Measurements from ENCODE around the gene XXYLT1.

Gene XXYLT1

DNA sequence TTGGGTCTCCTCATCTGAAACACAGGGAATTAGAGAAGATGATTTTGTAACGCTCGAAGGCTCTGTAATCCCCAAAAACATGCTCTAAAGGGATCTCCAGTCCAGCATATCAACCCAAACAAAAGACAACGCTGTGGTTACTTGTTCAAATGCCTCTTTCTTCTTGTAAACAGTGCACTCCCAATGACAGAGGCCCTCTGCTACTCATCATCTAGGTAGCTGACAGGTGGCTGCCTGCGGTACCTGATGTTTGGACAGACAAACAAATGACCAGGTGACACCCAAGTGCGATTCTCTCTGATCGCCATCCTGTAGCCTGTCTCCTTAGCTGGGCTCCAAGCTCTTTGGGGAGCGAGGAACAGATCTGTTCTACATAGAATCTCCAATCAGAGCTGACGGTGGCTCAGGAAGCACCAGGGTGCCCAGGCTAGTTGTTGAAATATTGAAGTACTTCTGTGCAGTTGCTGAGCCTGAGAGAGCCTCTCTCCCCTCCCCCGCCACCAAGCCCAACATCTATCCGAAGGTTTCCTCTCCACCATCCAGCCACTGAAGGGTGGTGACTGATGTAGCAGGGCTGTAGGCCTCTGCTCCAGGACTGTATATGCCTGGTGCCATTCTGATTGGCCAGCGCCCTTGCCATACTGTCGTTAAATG is 238.7 kb downstream of the XXYLT1 start:
- Histone ChIP-seq H3K4me1 (ENCODE audit: control insufficient read depth in 1 of 2, insufficient read depth in 2 of 2, low read length in 2 of 2) (no peaks in the 10 kb centered on the region), H3K36me3 (ENCODE audit: control insufficient read depth in 1 of 2, insufficient read depth in 2 of 2, low read length in 2 of 2) (no peaks in the 10 kb centered on the region), H3K27me3 (ENCODE audit: low read depth, low read length) (no peaks in the 10 kb centered on the region), H3K9me3 (ENCODE audit: control insufficient read depth in 1 of 2, low read length in 2 of 2) (no peaks in the 10 kb centered on the region), H3K4me3 (ENCODE audit: low read depth in 1 of 2, low read length in 2 of 2) (no peak overlapping the region), H3K27ac (ENCODE audit: low read length) (no peak overlapping the region)

DNA sequence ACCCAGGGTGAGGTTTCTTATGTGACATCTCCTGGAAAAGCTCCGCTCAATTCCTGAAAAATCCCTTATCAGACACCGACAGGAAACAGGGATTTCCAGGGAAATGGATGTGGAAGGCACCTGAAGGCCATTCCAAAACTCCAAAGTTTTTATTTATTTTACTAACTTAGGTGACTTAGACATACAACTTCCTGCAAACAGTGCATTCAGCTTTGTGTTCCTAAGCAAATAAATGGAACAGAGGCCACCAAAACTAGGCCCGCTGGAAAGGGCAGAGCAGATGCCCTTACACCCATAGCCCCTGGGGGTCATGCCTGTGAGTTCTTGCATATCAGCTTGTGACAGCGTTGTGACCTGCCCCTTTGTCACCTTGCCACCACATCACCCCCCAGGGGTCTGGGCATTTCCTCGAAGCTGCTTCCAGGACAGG is 239.4 kb downstream of the XXYLT1 start:
- Histone ChIP-seq H3K9me3 (ENCODE audit: control insufficient read depth in 1 of 2, low read length in 2 of 2) (no peaks in the 10 kb centered on the region), H3K36me3 (ENCODE audit: control insufficient read depth in 1 of 2, insufficient read depth in 2 of 2, low read length in 2 of 2) (no peaks in the 10 kb centered on the region), H3K27ac (ENCODE audit: low read length) (no peak overlapping the region), H3K4me1 (ENCODE audit: control insufficient read depth in 1 of 2, insufficient read depth in 2 of 2, low read length in 2 of 2) (no peaks in the 10 kb centered on the region), H3K27me3 (ENCODE audit: low read depth, low read length) (no peaks in the 10 kb centered on the region), H3K4me3 (ENCODE audit: low read depth in 1 of 2, low read length in 2 of 2) (no peak overlapping the region)

DNA sequence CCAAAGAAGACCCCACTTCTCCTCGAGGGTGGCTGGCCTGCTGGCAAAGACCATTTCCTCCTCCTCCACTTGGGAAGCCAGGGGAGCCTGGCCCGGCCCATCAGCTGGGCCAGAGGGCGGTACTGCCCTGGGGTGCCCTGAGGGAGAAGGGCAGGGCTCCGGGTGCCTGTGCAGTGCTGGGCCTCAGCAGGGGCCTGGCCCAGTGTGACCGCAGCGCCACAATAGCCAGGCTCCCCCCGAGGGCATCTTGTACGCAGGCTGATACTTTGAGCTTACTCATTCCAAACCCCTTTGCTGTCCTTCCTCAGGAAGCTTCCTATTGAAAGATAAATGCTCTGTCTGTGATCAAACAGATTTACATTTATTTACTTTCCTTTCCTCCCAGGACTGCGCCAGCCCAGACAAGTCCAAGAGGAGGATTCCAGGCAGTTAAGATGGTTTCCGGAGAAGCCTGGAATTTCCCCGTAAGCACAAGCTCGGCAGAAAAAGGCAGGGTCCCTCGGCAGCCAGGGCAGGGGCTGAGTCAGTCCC is 240.1 kb downstream of the XXYLT1 start:
- H3K4me1 ChIP-seq (ENCODE audit: control insufficient read depth in 1 of 2, insufficient read depth in 2 of 2, low read length in 2 of 2) = no peaks in the 10 kb centered on the region
- H3K27me3 ChIP-seq (ENCODE audit: low read depth, low read length) = no peaks in the 10 kb centered on the region
- H3K36me3 ChIP-seq (ENCODE audit: control insufficient read depth in 1 of 2, insufficient read depth in 2 of 2, low read length in 2 of 2) = no peaks in the 10 kb centered on the region
- H3K9me3 ChIP-seq (ENCODE audit: control insufficient read depth in 1 of 2, low read length in 2 of 2) = no peaks in the 10 kb centered on the region
- no peak overlapping the region for H3K27ac ChIP-seq (ENCODE audit: low read length)
- H3K4me3 ChIP-seq (ENCODE audit: low read depth in 1 of 2, low read length in 2 of 2) = no peak overlapping the region

DNA sequence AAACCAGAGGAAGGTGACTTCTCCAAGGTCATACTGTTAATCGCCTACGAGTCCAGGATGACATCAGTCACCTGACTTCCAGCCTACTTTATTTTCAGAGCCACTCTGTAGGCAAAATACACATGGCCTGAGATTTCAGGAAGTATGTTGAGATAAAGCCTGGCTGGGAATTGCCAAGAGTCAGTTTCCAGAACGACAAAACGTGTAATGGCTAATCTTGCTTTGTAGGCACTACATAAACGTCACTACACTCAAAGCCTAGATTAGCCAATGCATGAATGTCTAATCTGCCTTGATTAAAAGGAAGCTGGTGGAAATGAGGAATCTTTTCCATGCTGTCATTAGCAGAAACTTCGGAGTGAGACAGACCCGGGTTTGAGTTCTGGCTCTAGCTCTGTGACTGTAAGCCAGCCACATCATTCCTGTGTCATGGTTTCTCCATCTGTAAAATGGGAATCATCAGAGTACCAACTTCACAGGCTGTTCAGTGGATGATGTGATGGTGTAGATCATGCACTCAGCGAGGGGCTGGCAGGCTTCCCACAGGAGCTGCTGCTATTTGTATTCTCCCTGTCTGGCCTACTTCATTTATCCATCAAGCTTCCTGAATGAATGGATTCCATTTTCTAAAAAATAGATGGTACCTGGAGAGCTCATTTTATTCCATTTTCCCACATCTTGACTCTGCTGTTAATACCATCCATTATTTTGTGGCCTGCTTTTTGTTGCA is 241.9 kb downstream of the XXYLT1 start:
- Histone ChIP-seq H3K27ac (ENCODE audit: low read length) (no peak overlapping the region), H3K4me1 (ENCODE audit: control insufficient read depth in 1 of 2, insufficient read depth in 2 of 2, low read length in 2 of 2) (no peaks in the 10 kb centered on the region), H3K4me3 (ENCODE audit: low read depth in 1 of 2, low read length in 2 of 2) (no peak overlapping the region), H3K27me3 (ENCODE audit: low read depth, low read length) (no peaks in the 10 kb centered on the region), H3K36me3 (ENCODE audit: control insufficient read depth in 1 of 2, insufficient read depth in 2 of 2, low read length in 2 of 2) (no peaks in the 10 kb centered on the region), H3K9me3 (ENCODE audit: control insufficient read depth in 1 of 2, low read length in 2 of 2) (no peaks in the 10 kb centered on the region)

DNA sequence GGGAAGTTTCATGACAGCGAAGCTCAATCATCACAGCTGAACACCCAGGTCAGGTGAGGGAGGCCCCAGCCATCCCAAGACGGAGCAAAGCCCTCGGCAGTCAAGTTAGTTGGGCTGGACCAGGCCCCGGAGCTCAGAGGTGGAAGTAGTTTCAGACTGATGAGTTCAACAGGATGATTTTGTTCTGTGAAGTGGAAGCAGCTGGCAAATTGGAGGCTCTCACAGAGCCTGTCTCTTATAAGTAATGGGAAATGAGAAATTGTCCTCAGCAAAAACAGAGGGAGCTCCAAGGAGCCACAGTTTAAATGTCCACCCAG is 245.1 kb downstream of the XXYLT1 start:
- Histone ChIP-seq H3K27ac (ENCODE audit: low read length) (no peak overlapping the region), H3K4me3 (ENCODE audit: low read depth in 1 of 2, low read length in 2 of 2) (no peak overlapping the region), H3K9me3 (ENCODE audit: control insufficient read depth in 1 of 2, low read length in 2 of 2) (no peaks in the 10 kb centered on the region), H3K27me3 (ENCODE audit: low read depth, low read length) (no peaks in the 10 kb centered on the region), H3K4me1 (ENCODE audit: control insufficient read depth in 1 of 2, insufficient read depth in 2 of 2, low read length in 2 of 2) (no peaks in the 10 kb centered on the region), H3K36me3 (ENCODE audit: control insufficient read depth in 1 of 2, insufficient read depth in 2 of 2, low read length in 2 of 2) (no peaks in the 10 kb centered on the region)

DNA sequence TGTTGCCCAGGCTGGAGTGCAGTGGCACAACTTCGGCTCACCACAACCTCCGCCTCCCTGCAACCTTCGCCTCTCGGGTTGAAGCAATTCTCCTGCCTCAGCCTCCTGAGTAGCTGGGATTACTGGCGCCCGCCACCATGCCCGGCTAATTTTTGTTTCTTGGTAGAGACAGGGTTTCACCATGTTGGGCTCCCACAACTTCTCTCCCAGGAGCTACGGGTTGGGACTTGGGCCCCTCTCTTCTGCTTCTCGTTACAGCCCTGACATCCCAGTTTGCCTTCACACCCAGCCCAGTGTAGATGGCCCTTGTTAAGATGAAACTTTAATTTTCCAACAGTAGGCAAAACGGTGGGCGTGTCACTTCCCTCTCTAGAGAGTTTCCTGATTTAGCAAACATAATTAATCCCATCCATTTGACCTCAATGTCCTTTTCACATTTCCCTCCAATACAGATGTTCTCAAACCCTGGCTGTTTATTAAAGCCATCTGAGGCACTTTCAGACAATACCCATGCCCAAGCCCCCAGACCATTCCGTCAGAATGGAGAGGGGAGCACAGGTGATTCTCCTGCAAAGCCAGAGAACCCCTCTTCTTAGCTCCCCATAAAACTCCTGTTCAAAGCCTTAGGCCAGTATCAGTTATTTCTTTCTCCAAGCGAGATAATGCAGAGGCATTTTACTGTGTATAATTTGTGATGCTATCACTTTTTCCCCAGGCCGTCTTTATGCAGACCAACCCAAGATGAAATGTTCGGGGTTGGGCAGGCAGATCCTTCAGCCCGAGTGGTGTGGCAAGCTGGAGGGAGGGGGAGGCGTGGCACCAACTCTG is 245.7 kb downstream of the XXYLT1 start:
- H3K36me3 ChIP-seq (ENCODE audit: control insufficient read depth in 1 of 2, insufficient read depth in 2 of 2, low read length in 2 of 2) = no peaks in the 10 kb centered on the region
- peaks cover 0 to 4% of the 10 kb centered on the region in 2 donors for H3K9me3 ChIP-seq (ENCODE audit: control insufficient read depth in 1 of 2, low read length in 2 of 2)
- H3K4me3 ChIP-seq (ENCODE audit: low read depth in 1 of 2, low read length in 2 of 2) = no peak overlapping the region
- H3K4me1 ChIP-seq (ENCODE audit: control insufficient read depth in 1 of 2, insufficient read depth in 2 of 2, low read length in 2 of 2) = no peaks in the 10 kb centered on the region
- H3K27me3 ChIP-seq (ENCODE audit: low read depth, low read length) = no peaks in the 10 kb centered on the region
- no peak overlapping the region for H3K27ac ChIP-seq (ENCODE audit: low read length)

DNA sequence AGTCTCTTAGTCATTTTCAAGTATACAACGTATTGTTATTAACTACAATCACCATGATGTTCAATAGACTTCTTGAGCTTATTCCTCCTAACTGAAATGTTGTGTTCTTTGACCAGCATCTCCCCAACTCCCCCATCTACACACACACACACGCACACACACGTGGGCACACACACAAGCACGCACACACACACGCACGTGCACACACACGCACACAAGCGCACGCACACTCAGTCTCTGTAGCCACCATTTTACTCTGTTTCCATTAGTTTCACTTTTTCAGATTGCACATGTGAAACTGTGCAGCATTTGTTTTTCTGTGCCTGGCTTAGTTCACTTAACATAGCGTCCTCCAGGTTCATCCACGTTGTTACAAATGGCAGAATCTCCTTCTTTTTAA is 247.0 kb downstream of the XXYLT1 start:
- no peak overlapping the region for H3K4me3 ChIP-seq (ENCODE audit: low read depth in 1 of 2, low read length in 2 of 2)
- no peaks in the 10 kb centered on the region for H3K36me3 ChIP-seq (ENCODE audit: control insufficient read depth in 1 of 2, insufficient read depth in 2 of 2, low read length in 2 of 2)
- no peaks in the 10 kb centered on the region for H3K27me3 ChIP-seq (ENCODE audit: low read depth, low read length)

DNA sequence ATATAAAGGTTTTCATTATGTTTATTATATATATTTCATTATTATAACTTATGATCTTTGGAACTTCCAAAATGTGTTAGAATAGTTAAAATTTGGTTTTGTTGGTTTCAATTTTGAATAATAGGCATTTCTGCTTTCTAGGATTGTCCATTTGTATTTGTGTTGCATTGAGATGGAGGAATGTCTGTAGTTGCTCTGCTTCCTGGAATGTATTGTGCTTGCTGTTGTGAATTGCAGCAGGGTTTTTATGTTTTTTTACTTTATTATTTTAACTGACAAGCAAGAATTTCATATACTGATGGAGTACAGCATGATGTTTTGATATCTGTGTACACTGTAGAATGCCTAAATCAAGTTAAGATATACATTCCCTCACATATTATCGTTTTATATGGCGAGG is 247.4 kb downstream of the XXYLT1 start:
- Histone ChIP-seq H3K9me3 (ENCODE audit: control insufficient read depth in 1 of 2, low read length in 2 of 2) (peaks cover 0 to 5% of the 10 kb centered on the region in 2 donors), H3K4me3 (ENCODE audit: low read depth in 1 of 2, low read length in 2 of 2) (no peak overlapping the region), H3K36me3 (ENCODE audit: control insufficient read depth in 1 of 2, insufficient read depth in 2 of 2, low read length in 2 of 2) (no peaks in the 10 kb centered on the region), H3K27me3 (ENCODE audit: low read depth, low read length) (no peaks in the 10 kb centered on the region), H3K4me1 (ENCODE audit: control insufficient read depth in 1 of 2, insufficient read depth in 2 of 2, low read length in 2 of 2) (no peaks in the 10 kb centered on the region), H3K27ac (ENCODE audit: low read length) (no peak overlapping the region)

More for the DNA sequence above, 247.0 kb downstream of the XXYLT1 start:
- Histone ChIP-seq H3K27ac (ENCODE audit: low read length) (no peak overlapping the region), H3K4me1 (ENCODE audit: control insufficient read depth in 1 of 2, insufficient read depth in 2 of 2, low read length in 2 of 2) (no peaks in the 10 kb centered on the region), H3K9me3 (ENCODE audit: control insufficient read depth in 1 of 2, low read length in 2 of 2) (peaks cover 0 to 5% of the 10 kb centered on the region in 2 donors)

DNA sequence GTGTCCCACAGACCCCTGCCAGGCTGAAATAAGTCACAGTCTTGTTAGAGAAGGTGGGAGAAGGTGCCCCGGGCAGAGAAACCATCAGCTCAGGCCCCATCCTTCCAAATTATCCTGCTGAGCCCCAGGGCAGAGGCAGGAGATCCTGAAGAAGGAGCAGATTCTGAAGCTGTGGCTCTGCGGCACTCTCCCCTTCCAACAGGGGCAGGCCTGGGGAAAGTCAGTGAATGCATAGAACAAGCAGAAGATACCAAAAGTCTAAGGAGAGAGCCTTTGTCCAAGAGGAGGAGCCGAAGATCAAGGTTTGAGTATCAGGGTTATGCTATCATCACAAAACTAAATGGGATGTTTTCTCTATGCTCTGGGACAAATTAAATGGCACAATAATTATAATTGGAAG is 249.3 kb downstream of the XXYLT1 start:
- H3K4me3 ChIP-seq (ENCODE audit: low read depth in 1 of 2, low read length in 2 of 2) = no peak overlapping the region
- no peaks in the 10 kb centered on the region for H3K27me3 ChIP-seq (ENCODE audit: low read depth, low read length)

DNA sequence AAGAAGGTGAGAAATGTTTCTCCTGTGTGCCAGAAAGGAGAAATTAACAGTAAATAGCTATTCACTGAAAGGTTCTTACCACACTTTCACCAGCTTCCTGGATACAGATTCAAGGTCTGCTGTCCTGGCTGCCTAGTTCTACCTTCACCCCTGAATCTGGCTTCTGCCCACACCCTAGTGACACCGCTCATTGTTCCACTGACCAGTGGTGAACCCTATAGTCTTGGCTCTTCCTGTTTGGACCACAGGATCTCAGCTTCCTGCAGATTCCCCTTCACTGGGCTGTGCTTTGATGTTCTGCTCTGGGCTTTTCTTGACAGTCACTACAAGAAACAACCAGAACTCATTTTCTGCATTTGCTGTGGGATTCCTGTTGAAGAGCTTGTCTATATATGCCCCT is 250.0 kb downstream of the XXYLT1 start:
- Histone ChIP-seq H3K4me3 (ENCODE audit: low read depth in 1 of 2, low read length in 2 of 2) (no peak overlapping the region), H3K4me1 (ENCODE audit: control insufficient read depth in 1 of 2, insufficient read depth in 2 of 2, low read length in 2 of 2) (no peaks in the 10 kb centered on the region), H3K27ac (ENCODE audit: low read length) (no peak overlapping the region), H3K27me3 (ENCODE audit: low read depth, low read length) (no peaks in the 10 kb centered on the region), H3K9me3 (ENCODE audit: control insufficient read depth in 1 of 2, low read length in 2 of 2) (peaks cover 0 to 5% of the 10 kb centered on the region in 2 donors), H3K36me3 (ENCODE audit: control insufficient read depth in 1 of 2, insufficient read depth in 2 of 2, low read length in 2 of 2) (no peaks in the 10 kb centered on the region)

More for the DNA sequence above, 249.3 kb downstream of the XXYLT1 start:
- no peaks in the 10 kb centered on the region for H3K4me1 ChIP-seq (ENCODE audit: control insufficient read depth in 1 of 2, insufficient read depth in 2 of 2, low read length in 2 of 2)
- H3K36me3 ChIP-seq (ENCODE audit: control insufficient read depth in 1 of 2, insufficient read depth in 2 of 2, low read length in 2 of 2) = no peaks in the 10 kb centered on the region
- H3K27ac ChIP-seq (ENCODE audit: low read length) = no peak overlapping the region
- H3K9me3 ChIP-seq (ENCODE audit: control insufficient read depth in 1 of 2, low read length in 2 of 2) = peaks cover 0 to 5% of the 10 kb centered on the region in 2 donors

DNA sequence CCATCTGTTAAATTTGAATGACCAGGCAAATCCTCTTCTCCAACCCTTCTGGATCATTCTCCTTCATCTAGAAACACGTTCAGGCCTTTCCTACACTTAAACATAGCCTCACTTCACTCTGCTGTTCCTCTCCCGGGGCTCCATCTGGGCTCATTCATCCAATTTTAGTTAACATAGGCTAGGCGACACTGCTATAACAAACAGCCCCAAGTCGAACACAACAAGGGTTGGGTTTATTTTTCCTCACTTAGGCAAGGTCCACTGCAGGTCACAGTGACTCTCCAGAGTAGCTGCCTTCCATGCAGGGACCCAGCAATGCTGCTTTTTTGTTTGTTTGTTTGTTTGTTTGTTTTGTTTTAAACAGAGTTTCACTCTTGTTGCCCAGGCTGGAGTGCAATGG is 250.8 kb downstream of the XXYLT1 start:
- Histone ChIP-seq H3K27ac (ENCODE audit: low read length) (no peak overlapping the region), H3K9me3 (ENCODE audit: control insufficient read depth in 1 of 2, low read length in 2 of 2) (peaks cover 0 to 5% of the 10 kb centered on the region in 2 donors), H3K27me3 (ENCODE audit: low read depth, low read length) (no peaks in the 10 kb centered on the region), H3K4me1 (ENCODE audit: control insufficient read depth in 1 of 2, insufficient read depth in 2 of 2, low read length in 2 of 2) (no peaks in the 10 kb centered on the region), H3K4me3 (ENCODE audit: low read depth in 1 of 2, low read length in 2 of 2) (no peak overlapping the region), H3K36me3 (ENCODE audit: control insufficient read depth in 1 of 2, insufficient read depth in 2 of 2, low read length in 2 of 2) (no peaks in the 10 kb centered on the region)

Measured in muscle layer of duodenum (tissue), 2 donors.